Measurements from ENCODE around the gene OSBP2. TPM values are rescaled to one million over a fixed set of nuclear protein-coding genes. Genes with fewer than 3 reads are reported as not detected.

Gene OSBP2
- total and polyA plus RNA-seq, 2 experiments from 2014 or later: 2.1 to 2.9 TPM

DNA sequence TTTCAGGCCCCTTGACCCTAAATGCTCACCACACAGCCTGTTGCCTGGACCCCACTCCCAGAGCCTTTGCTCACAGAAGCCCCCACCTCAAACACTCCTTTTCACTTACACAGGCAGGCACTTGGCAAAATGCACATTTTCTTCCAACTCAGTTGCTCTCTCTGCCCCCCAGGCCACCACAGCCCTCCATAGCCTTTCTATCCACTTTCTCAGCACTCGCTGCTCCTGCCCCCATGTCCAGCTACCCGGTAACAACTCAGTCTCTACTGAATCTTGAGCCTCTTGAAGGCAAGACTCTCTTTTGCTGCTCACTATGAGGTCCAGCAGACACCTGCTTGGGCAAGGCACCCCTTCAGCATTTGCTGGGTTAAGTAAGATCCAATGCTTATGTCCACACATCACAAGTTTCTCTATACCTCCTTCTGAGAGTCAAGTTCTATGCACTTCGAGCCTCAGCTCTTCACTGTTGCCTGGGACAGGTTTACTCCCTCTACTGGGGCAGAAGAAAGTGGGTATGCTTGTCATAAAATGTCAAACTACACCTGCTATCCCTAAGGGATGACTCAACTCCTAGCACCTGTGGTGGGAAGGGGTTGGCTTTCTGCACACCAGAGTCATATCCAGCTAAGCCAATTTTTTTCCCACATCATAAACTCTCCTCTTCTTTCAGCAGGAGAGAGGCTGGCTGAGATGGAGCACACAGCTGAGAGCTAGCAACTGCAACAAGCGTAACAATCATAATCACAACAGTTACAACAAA, 237.0 kb downstream of the OSBP2 start:
- Histone ChIP-seq H3K9me2 (ENCODE audit: insufficient read depth) (no peaks in the 10 kb centered on the region), H3F3A (replicated peaks; ENCODE audit: low read depth) (no peaks in the 10 kb centered on the region), H3K4me3 (no peak overlapping the region), H4K20me1 (replicated peaks; ENCODE audit: insufficient read depth) (peaks cover 6% of the 10 kb centered on the region), H3K4me2 (no peak overlapping the region), H3K27ac (ENCODE audit: low read depth) (no peak overlapping the region), H3K4me1 (ENCODE audit: insufficient read depth) (no peaks in the 10 kb centered on the region), H2AFZ (no peak overlapping the region), H3K27me3 (ENCODE audit: insufficient read depth) (no peaks in the 10 kb centered on the region), H3K79me2 (replicated peaks; ENCODE audit: insufficient read depth) (no peaks in the 10 kb centered on the region; the same call in 1 of the 2 replicates), H3K36me3 (ENCODE audit: insufficient read depth) (peaks cover 55% of the 10 kb centered on the region)
- Mint-ChIP-seq H3K4me3 (no peak overlapping the region), H3K27me3 (ENCODE audit: insufficient read depth, low read depth, poor library complexity) (peaks cover 9% of the 10 kb centered on the region), H3K4me1 (no peaks in the 10 kb centered on the region), H3K27ac (no peak overlapping the region), H3K36me3 (ENCODE audit: low read depth) (peaks cover 97% of the 10 kb centered on the region), H3K9me3 (no peaks in the 10 kb centered on the region; the same call in 2 of the 3 replicates)
- TF ChIP-seq, protein P1, sequence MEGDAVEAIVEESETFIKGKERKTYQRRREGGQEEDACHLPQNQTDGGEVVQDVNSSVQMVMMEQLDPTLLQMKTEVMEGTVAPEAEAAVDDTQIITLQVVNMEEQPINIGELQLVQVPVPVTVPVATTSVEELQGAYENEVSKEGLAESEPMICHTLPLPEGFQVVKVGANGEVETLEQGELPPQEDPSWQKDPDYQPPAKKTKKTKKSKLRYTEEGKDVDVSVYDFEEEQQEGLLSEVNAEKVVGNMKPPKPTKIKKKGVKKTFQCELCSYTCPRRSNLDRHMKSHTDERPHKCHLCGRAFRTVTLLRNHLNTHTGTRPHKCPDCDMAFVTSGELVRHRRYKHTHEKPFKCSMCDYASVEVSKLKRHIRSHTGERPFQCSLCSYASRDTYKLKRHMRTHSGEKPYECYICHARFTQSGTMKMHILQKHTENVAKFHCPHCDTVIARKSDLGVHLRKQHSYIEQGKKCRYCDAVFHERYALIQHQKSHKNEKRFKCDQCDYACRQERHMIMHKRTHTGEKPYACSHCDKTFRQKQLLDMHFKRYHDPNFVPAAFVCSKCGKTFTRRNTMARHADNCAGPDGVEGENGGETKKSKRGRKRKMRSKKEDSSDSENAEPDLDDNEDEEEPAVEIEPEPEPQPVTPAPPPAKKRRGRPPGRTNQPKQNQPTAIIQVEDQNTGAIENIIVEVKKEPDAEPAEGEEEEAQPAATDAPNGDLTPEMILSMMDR (conservative IDR thresholded peaks at IDR 0.05; ENCODE audit: low read depth in 2 of 2): no peak
- TF ChIP-seq, protein P2, sequence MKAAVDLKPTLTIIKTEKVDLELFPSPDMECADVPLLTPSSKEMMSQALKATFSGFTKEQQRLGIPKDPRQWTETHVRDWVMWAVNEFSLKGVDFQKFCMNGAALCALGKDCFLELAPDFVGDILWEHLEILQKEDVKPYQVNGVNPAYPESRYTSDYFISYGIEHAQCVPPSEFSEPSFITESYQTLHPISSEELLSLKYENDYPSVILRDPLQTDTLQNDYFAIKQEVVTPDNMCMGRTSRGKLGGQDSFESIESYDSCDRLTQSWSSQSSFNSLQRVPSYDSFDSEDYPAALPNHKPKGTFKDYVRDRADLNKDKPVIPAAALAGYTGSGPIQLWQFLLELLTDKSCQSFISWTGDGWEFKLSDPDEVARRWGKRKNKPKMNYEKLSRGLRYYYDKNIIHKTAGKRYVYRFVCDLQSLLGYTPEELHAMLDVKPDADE (IDR thresholded peaks at IDR 0.05): no peak
- TF ChIP-seq POLR2AphosphoS5 (IDR thresholded peaks at IDR 0.05; ENCODE audit: low read depth) (no peak), EZH2 (IDR thresholded peaks at IDR 0.05; ENCODE audit: low read depth, unreplicated experiment) (no peak), EZH2phosphoT487 (IDR thresholded peaks at IDR 0.05; ENCODE audit: unreplicated experiment) (no peak)
- TF ChIP-seq, protein P3, sequence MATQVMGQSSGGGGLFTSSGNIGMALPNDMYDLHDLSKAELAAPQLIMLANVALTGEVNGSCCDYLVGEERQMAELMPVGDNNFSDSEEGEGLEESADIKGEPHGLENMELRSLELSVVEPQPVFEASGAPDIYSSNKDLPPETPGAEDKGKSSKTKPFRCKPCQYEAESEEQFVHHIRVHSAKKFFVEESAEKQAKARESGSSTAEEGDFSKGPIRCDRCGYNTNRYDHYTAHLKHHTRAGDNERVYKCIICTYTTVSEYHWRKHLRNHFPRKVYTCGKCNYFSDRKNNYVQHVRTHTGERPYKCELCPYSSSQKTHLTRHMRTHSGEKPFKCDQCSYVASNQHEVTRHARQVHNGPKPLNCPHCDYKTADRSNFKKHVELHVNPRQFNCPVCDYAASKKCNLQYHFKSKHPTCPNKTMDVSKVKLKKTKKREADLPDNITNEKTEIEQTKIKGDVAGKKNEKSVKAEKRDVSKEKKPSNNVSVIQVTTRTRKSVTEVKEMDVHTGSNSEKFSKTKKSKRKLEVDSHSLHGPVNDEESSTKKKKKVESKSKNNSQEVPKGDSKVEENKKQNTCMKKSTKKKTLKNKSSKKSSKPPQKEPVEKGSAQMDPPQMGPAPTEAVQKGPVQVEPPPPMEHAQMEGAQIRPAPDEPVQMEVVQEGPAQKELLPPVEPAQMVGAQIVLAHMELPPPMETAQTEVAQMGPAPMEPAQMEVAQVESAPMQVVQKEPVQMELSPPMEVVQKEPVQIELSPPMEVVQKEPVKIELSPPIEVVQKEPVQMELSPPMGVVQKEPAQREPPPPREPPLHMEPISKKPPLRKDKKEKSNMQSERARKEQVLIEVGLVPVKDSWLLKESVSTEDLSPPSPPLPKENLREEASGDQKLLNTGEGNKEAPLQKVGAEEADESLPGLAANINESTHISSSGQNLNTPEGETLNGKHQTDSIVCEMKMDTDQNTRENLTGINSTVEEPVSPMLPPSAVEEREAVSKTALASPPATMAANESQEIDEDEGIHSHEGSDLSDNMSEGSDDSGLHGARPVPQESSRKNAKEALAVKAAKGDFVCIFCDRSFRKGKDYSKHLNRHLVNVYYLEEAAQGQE (IDR thresholded peaks at IDR 0.05; ENCODE audit: unreplicated experiment): no peak
- ATAC-seq (no peak), DNase-seq (ENCODE audit: low spot score) (no peak)

DNA sequence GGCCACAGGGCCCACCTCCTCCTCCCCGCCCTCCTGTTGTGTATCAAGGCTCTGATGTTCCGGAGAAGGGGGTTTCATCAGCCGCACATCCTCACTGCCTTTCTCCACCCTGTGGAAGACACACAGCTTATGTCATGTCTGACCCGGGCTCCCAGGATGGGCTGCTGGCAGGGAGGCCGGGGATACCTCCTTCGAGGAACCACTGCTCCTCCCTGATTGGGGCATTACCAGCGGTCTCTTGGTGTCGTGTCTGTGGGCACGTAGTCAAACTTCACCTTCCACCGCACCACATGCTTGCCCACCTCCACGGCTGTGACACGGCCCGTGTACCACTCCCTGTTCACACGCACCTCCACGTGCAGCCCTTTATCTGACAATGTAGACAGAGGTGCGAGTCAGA, 238.0 kb downstream of the OSBP2 start:
- Histone ChIP-seq H3F3A (replicated peaks; ENCODE audit: low read depth) (no peaks in the 10 kb centered on the region), H3K4me3 (no peak overlapping the region), H3K9me2 (ENCODE audit: insufficient read depth) (no peaks in the 10 kb centered on the region), H2AFZ (no peak overlapping the region), H3K27ac (ENCODE audit: low read depth) (no peak overlapping the region), H3K4me1 (ENCODE audit: insufficient read depth) (no peaks in the 10 kb centered on the region), H3K4me2 (no peak overlapping the region), H4K20me1 (replicated peaks; ENCODE audit: insufficient read depth) (peaks cover 6% of the 10 kb centered on the region), H3K36me3 (ENCODE audit: insufficient read depth) (peaks cover 59% of the 10 kb centered on the region), H3K79me2 (replicated peaks; ENCODE audit: insufficient read depth) (no peaks in the 10 kb centered on the region; the same call in 1 of the 2 replicates), H3K27me3 (ENCODE audit: insufficient read depth) (no peaks in the 10 kb centered on the region)
- Mint-ChIP-seq H3K9me3 (no peaks in the 10 kb centered on the region; the same call in 2 of the 3 replicates), H3K4me3 (no peak overlapping the region), H3K27ac (no peak overlapping the region), H3K36me3 (ENCODE audit: low read depth) (peaks cover 97% of the 10 kb centered on the region), H3K4me1 (no peaks in the 10 kb centered on the region), H3K27me3 (ENCODE audit: insufficient read depth, low read depth, poor library complexity) (peaks cover 9% of the 10 kb centered on the region)
- ATAC-seq: no peak
- no peak for DNase-seq (ENCODE audit: low spot score)
- TF ChIP-seq EZH2phosphoT487 (IDR thresholded peaks at IDR 0.05; ENCODE audit: unreplicated experiment) (no peak), POLR2AphosphoS5 (IDR thresholded peaks at IDR 0.05; ENCODE audit: low read depth) (no peak), NANOG (IDR thresholded peaks at IDR 0.05; ENCODE audit: borderline replicate concordance) (no peak), ZNF331 (CRISPR knock-in tag; IDR thresholded peaks at IDR 0.05; ENCODE audit: low read depth) (no peak), CREB1 (CRISPR knock-in tag; IDR thresholded peaks at IDR 0.05; ENCODE audit: low read depth) (no peak)
- TF ChIP-seq, protein P2 (IDR thresholded peaks at IDR 0.05): no peak
- TF ChIP-seq, protein P3 (IDR thresholded peaks at IDR 0.05; ENCODE audit: unreplicated experiment): no peak
